ENCODE results near the gene FAM98C.

- TF ChIP-seq, protein P1, sequence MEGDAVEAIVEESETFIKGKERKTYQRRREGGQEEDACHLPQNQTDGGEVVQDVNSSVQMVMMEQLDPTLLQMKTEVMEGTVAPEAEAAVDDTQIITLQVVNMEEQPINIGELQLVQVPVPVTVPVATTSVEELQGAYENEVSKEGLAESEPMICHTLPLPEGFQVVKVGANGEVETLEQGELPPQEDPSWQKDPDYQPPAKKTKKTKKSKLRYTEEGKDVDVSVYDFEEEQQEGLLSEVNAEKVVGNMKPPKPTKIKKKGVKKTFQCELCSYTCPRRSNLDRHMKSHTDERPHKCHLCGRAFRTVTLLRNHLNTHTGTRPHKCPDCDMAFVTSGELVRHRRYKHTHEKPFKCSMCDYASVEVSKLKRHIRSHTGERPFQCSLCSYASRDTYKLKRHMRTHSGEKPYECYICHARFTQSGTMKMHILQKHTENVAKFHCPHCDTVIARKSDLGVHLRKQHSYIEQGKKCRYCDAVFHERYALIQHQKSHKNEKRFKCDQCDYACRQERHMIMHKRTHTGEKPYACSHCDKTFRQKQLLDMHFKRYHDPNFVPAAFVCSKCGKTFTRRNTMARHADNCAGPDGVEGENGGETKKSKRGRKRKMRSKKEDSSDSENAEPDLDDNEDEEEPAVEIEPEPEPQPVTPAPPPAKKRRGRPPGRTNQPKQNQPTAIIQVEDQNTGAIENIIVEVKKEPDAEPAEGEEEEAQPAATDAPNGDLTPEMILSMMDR (IDR thresholded peaks at IDR 0.05): no peak
- TF ChIP-seq POLR2A (IDR thresholded peaks at IDR 0.05): no peak
These were observed 41.1 kb downstream of the FAM98C start for GRCh38 chr19:38444026-38444425.
